HuH-7.5 (cell line): ENCODE data around the gene DLEU7.

ENCODE experiments used
- DNase-seq: peaks from one replicate; pipeline ENCODE4 v3.0.0; 2011; ENCODE audit warnings: low spot score

Gene DLEU7

GRCh38 chr13:50793026-50793425 lies 50.5 kb downstream of the DLEU7 start:
- DNase-seq, result no peak

DNA sequence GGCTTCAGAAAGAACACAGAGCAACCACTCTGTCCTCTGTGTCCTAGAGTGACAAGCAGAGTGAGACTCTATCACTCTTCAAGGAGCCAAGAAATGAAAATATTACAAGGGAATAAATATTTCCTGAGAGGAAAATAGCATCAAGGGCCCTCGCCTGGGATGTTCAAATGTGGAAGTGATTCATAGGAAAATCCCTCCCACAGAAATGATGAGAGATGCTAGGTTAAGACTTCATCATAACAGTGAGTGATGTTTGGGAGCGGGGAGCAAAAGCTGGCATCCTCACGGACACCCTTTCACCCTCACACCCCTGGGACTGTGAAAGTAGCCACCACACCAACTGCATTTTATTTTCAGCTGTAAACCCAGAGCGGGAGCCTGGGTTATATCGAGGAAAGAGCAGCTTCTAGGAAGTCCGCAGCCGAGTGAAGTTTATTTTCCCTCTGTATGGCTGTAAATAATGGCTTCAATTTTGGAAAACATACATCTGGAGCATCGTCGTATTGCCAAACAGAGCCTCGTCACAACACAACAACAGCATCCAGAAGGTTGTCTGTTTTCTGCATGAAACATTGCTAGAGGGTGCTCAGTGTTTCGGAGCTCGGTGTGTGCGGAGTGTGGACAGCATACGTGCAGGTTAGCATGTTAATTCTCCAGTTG lies 54.8 kb downstream of the DLEU7 start:
- DNase-seq, result no peak

GRCh38 chr13:50787316-50788195 lies 55.9 kb downstream of the DLEU7 start:
- no peak for DNase-seq

GRCh38 chr13:50783717-50784290 lies 59.7 kb downstream of the DLEU7 start:
- DNase-seq, result no peak

DNA sequence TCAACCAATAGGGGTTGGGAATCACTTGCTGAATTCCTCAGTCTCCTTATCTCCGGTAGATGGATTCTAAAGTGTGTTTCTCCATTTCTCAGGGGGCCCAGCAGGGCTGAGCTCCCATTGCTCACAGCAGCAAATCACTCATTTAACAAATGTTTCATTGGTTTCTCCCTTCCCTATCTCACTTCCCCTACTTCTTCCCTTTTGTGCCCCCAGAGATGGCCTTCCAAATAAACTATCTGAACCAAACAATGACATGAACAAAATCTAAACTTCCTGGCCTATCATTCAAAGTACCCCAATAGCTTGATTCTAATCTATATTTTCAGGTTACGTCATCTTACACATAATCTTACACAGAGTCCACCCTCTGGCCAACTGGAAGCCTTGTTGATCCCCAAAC lies 60.4 kb downstream of the DLEU7 start:
- no peak for DNase-seq

GRCh38 chr13:50780201-50781015 lies 63.1 kb downstream of the DLEU7 start:
- DNase-seq, result no peak

GRCh38 chr13:50779443-50780200 lies 63.9 kb downstream of the DLEU7 start:
- no peak for DNase-seq
